HUES64 (cell line): ENCODE data around the gene TIRAP. TPM values are rescaled to one million over a fixed set of nuclear protein-coding genes. Genes with fewer than 3 reads are reported as not detected.
"Not testable (repeated sequence)": the region's sequence is repeated elsewhere in the genome, so short reads cannot be mapped to it uniquely, and the experiment has no call there.

Experiments used
- H3K27ac ChIP-seq: 2 replicates; pipeline ENCODE4 v1.7.0; 2013; ENCODE audit warnings: low read depth, low read length, inconsistent platforms
- H3K27me3 ChIP-seq: 2 replicates; pipeline ENCODE4 v1.6.1; 2013; ENCODE audit warnings: mild to moderate bottlenecking, low read length; ENCODE audit not compliant: insufficient read depth
- H3K36me3 ChIP-seq: 2 replicates; pipeline ENCODE4 v1.6.1; 2013; ENCODE audit warnings: mild to moderate bottlenecking, low read length; ENCODE audit not compliant: insufficient read depth
- H3K4me1 ChIP-seq: 2 replicates; pipeline ENCODE4 v1.6.1; 2013; ENCODE audit warnings: mild to moderate bottlenecking, low read length, moderate library complexity; ENCODE audit not compliant: insufficient read depth
- H3K4me3 ChIP-seq: 2 replicates; pipeline ENCODE4 v1.5.1; 2013; ENCODE audit warnings: mild to moderate bottlenecking, low read length, moderate library complexity
- H3K9ac ChIP-seq: 2 replicates; pipeline ENCODE4 v1.6.1; 2013; ENCODE audit warnings: mild to moderate bottlenecking, low read depth, low read length
- H3K9me3 ChIP-seq: 2 replicates; pipeline ENCODE4 v1.6.1; 2013; ENCODE audit warnings: low read depth, low read length; ENCODE audit not compliant: insufficient read depth
- WGBS: fragments of 150-250, 120-280 bp; methylation state at CpG from one replicate; pipeline ENCODE4 v1.1.7; 2013; ENCODE audit warnings: missing lambda C conversion rate; 5-methylcytosine and 5-hydroxymethylcytosine counted together
- polyA plus RNA-seq, 2 experiments: library from polyadenylated mRNA; stranded (reverse); fragments of 50-300 nt; gene quantifications; one replicate each; pipeline ENCODE4 v1.2.3, GENCODE V29; 2013

The TIRAP gene
- 2.8 TPM for polyA plus RNA-seq (2013, experiment 1 of 2)
- polyA plus RNA-seq (2013, experiment 2 of 2) = 3.7 TPM

- Histone ChIP-seq H3K36me3 (peaks cover 4% of the 10 kb centered on the region), H3K9ac (peak within 1 kb of the TSS; percentile 74), H3K4me3 (peak within 1 kb of the TSS; percentile 95), H3K27ac (peak within 1 kb of the TSS; percentile 30; the same call in 1 of the 2 replicates), H3K4me1 (peaks cover 9% of the 10 kb centered on the region), H3K27me3 (peaks cover 24% of the 10 kb centered on the region), H3K9me3 (no peaks in the 10 kb centered on the region)
- WGBS = under 1% methylated on average over 82 of the region's 82 CpGs
Measured at GRCh38 chr11:126282736-126283591, at the start of gene TIRAP. TIRAP (plus strand) TSS chr11:126283093; CDS start chr11:126290895, 7,802 bp downstream.

- Histone ChIP-seq H3K36me3 (peaks cover 25% of the 10 kb centered on the region), H3K9ac (no peak overlapping the region)
- WGBS = 95% methylated on average over 3 of the region's 4 CpGs
Measured at GRCh38 chr11:126233391-126233790, 49.5 kb upstream of the TIRAP start.

GRCh38 chr11:126246636-126247035 lies 36.3 kb upstream of the TIRAP start:
- H3K4me3 ChIP-seq = no peak overlapping the region
- no peak overlapping the region for H3K27ac ChIP-seq
- H3K4me1 ChIP-seq = no peaks in the 10 kb centered on the region
- no peaks in the 10 kb centered on the region for H3K9me3 ChIP-seq
- H3K36me3 ChIP-seq = peaks cover 58% of the 10 kb centered on the region
- H3K9ac ChIP-seq = no peak overlapping the region
- WGBS = 97% methylated on average over 1 of the region's 2 CpGs
- H3K27me3 ChIP-seq = no peaks in the 10 kb centered on the region

More at GRCh38 chr11:126233391-126233790, 49.5 kb upstream of the TIRAP start:
- no peaks in the 10 kb centered on the region for H3K9me3 ChIP-seq
- H3K4me3 ChIP-seq = no peak overlapping the region
- H3K27me3 ChIP-seq = no peaks in the 10 kb centered on the region
- H3K27ac ChIP-seq = no peak overlapping the region
- no peaks in the 10 kb centered on the region for H3K4me1 ChIP-seq

- 94% methylated on average over 4 of the region's 4 CpGs for WGBS
Measured at GRCh38 chr11:126253265-126253664, 29.6 kb upstream of the TIRAP start.

GRCh38 chr11:126254819-126255218 lies 28.1 kb upstream of the TIRAP start:
- H3K4me1 ChIP-seq = no peaks in the 10 kb centered on the region
- 91% methylated on average over 1 of the region's 1 CpG for WGBS
- no peak overlapping the region for H3K9ac ChIP-seq
- H3K4me3 ChIP-seq = no peak overlapping the region
- peaks cover 81% of the 10 kb centered on the region for H3K36me3 ChIP-seq
- H3K9me3 ChIP-seq = no peaks in the 10 kb centered on the region
- H3K27me3 ChIP-seq = no peaks in the 10 kb centered on the region
- no peak overlapping the region for H3K27ac ChIP-seq

More at GRCh38 chr11:126253265-126253664, 29.6 kb upstream of the TIRAP start:
- Histone ChIP-seq H3K27ac (no peak overlapping the region), H3K9ac (no peak overlapping the region), H3K4me1 (no peaks in the 10 kb centered on the region), H3K36me3 (peaks cover 78% of the 10 kb centered on the region), H3K9me3 (no peaks in the 10 kb centered on the region), H3K27me3 (no peaks in the 10 kb centered on the region), H3K4me3 (no peak overlapping the region)

GRCh38 chr11:126255507-126255906 lies 27.4 kb upstream of the TIRAP start:
- H3K9me3 ChIP-seq, H3K27me3 ChIP-seq, H3K4me3 ChIP-seq, H3K4me1 ChIP-seq, H3K9ac ChIP-seq, H3K27ac ChIP-seq: not testable (repeated sequence)
- 97% methylated on average over 5 of the region's 5 CpGs for WGBS
- peaks cover 81% of the 10 kb centered on the region for H3K36me3 ChIP-seq

GRCh38 chr11:126256216-126256615 lies 26.7 kb upstream of the TIRAP start:
- Histone ChIP-seq H3K9ac (no peak overlapping the region), H3K4me1 (no peaks in the 10 kb centered on the region), H3K36me3 (peaks cover 81% of the 10 kb centered on the region), H3K4me3 (no peak overlapping the region), H3K27ac (no peak overlapping the region), H3K9me3 (no peaks in the 10 kb centered on the region), H3K27me3 (no peaks in the 10 kb centered on the region)
- 93% methylated on average over 3 of the region's 4 CpGs for WGBS

GRCh38 chr11:126257144-126257543 lies 25.7 kb upstream of the TIRAP start:
- Histone ChIP-seq H3K9me3 (no peaks in the 10 kb centered on the region), H3K4me1 (no peaks in the 10 kb centered on the region), H3K27me3 (no peaks in the 10 kb centered on the region), H3K4me3 (no peak overlapping the region), H3K27ac (no peak overlapping the region), H3K36me3 (peaks cover 84% of the 10 kb centered on the region), H3K9ac (no peak overlapping the region)
- 100% methylated on average over 2 of the region's 2 CpGs for WGBS

- no peak overlapping the region for H3K9ac ChIP-seq
- H3K4me3 ChIP-seq = no peak overlapping the region
- no peaks in the 10 kb centered on the region for H3K27me3 ChIP-seq
- H3K36me3 ChIP-seq = peaks cover 84% of the 10 kb centered on the region
- WGBS = 100% methylated on average over 1 of the region's 2 CpGs
- no peaks in the 10 kb centered on the region for H3K4me1 ChIP-seq
- no peaks in the 10 kb centered on the region for H3K9me3 ChIP-seq
- no peak overlapping the region for H3K27ac ChIP-seq
Measured at GRCh38 chr11:126257764-126258163, 25.1 kb upstream of the TIRAP start.

- Histone ChIP-seq H3K4me1 (no peaks in the 10 kb centered on the region), H3K9ac (no peak overlapping the region), H3K9me3 (no peaks in the 10 kb centered on the region), H3K4me3 (no peak overlapping the region), H3K27me3 (no peaks in the 10 kb centered on the region), H3K36me3 (peaks cover 88% of the 10 kb centered on the region), H3K27ac (no peak overlapping the region)
- WGBS = 92% methylated on average over 6 of the region's 6 CpGs
Measured at GRCh38 chr11:126262216-126262615, 20.7 kb upstream of the TIRAP start.

GRCh38 chr11:126263489-126263888 lies 19.4 kb upstream of the TIRAP start:
- Histone ChIP-seq H3K9me3 (no peaks in the 10 kb centered on the region), H3K36me3 (peaks cover 80% of the 10 kb centered on the region)
- WGBS = 94% methylated on average over 4 of the region's 6 CpGs

More at GRCh38 chr11:126263489-126263888, 19.4 kb upstream of the TIRAP start:
- Histone ChIP-seq H3K27me3 (no peaks in the 10 kb centered on the region), H3K4me1 (0 out of 2 replicates have a peak, but pooled peaks cover 3% of the 10 kb centered on the region), H3K9ac (no peak overlapping the region), H3K4me3 (no peak overlapping the region), H3K27ac (no peak overlapping the region)
